Inflammatory macrophage treated with lipopolysaccharide for 1 hour (primary cell): ENCODE measurements around the gene ME3.

Experiments
- DNase-seq, 2 donors: peaks; one replicate each; pipeline ENCODE4 v3.0.0-alpha.2; 2020 to 2022

Gene ME3

DNA sequence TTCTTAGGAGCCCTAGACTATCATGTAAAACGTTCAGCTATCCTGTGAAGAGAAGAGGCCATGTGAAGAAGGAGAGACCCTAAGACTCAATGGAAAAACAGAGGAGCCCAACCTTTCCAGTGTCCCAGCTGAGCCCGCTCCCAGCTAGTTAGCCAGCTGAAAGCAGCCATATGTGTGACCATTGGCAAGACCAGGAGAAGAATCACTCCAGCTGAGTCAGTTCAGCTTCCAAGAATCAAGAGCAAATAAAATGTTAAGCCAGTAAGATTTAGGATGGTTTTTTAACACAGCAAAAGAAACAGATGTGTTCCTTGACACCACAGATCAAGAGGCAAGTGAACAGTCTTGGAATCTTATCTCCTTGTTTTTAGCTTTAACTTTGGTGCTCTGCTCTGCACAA lies 189.7 kb downstream of the ME3 start:
- no peak for DNase-seq

- peak in 1 of 2 donors; percentile 19 for DNase-seq
These were observed 191.0 kb downstream of the ME3 start for GRCh38 chr11:86481399-86481798.

DNA sequence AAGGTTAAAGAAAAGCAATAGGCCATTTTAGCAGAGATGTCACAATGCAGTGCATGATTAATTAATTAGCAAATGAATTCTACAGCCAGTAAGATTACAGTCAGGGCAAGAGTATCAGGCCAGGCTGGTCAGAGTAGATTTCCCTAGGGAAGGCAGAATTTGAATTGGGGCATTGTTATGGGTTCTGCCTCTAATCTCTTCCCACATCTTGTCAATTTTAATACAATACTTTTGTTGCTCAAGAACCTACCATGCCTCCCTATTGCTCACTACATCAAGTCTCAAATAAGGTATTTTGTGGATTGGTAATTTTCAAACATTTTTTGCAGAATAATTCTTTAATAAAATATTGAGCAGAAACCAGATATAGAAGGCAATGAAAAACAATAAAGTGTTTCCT lies 194.1 kb downstream of the ME3 start:
- DNase-seq: no peak

GRCh38 chr11:86477495-86478155 lies 194.8 kb downstream of the ME3 start:
- DNase-seq: no peak

GRCh38 chr11:86476109-86476861 lies 196.1 kb downstream of the ME3 start:
- no peak for DNase-seq

GRCh38 chr11:86475027-86475426 lies 197.4 kb downstream of the ME3 start:
- DNase-seq: no peak

- no peak for DNase-seq
These were observed 198.2 kb downstream of the ME3 start for GRCh38 chr11:86473991-86474833.

- DNase-seq: no peak
These were observed 202.7 kb downstream of the ME3 start for GRCh38 chr11:86469491-86470388.

DNA sequence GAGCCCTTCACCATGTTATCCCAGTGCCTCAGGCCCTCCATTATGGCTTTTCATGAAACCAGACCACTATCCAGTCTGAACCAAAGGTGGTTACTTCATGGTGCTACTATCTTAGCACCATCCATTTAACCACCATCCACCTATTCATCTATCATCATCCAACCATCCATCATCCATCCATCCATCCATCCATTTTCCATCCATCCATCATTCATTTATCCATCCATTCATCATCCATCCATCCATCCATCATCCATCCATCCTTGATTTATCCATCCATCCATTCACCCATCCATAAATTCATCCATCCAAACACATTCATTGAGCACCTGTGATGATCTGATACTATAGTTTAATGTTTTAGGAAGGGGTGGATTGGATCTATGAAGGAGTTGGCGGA lies 204.2 kb downstream of the ME3 start:
- DNase-seq: no peak

DNA sequence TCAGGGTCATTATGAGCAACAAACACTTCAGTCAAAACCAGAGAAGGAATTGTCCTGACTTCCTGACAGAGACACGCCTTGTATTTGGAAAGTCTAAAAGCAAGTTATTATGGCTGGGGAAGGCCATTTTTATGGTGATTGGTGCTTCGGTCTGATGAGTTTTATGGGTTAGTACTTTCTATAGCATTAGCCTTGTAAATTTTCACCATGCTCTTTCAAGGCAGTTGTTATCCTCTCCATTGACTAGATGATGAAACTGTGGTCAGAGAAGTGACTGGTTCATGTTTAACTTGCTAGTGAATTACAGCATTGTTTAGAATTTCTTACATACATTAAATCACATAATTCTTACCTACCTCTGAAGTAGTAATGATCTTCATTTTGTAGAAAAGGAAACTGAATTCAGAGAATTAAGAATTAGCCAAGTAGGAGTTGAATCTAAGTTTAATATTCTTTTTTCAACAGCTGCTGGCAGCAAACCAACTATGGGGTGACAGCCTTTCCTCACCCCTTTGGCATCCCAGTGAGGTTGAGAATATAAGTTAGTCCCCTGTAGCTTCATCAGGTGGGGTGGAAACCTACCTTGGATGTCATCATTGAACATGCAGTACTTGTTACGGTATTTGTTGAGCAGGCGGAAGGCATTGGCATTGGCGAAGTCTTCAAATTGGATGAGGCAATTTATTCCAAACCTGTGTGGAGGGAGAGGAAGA lies 207.8 kb downstream of the ME3 start:
- no peak for DNase-seq

DNA sequence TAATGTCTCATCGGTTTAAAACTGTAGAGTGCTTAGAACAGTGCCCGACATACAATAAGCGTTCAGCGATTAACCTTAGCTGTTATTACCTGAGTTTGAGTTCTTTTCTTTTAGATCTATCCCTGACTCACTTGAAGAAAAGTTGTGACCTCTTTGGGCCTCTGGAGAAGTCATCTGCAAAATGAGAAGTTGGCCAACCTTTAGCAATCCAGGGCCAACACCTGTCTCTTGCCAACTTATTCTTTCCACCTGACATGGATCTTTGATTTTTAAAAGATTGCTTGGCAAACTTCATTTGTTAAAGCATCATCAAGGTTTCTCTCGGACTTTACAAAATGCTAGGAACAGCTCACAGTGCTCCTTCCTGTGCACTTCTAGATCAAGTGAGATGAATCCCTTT lies 208.5 kb downstream of the ME3 start:
- DNase-seq: no peak

GRCh38 chr11:86463120-86463519 lies 209.3 kb downstream of the ME3 start:
- no peak for DNase-seq

- DNase-seq: no peak
These were observed 210.5 kb downstream of the ME3 start for GRCh38 chr11:86461892-86462291.

DNA sequence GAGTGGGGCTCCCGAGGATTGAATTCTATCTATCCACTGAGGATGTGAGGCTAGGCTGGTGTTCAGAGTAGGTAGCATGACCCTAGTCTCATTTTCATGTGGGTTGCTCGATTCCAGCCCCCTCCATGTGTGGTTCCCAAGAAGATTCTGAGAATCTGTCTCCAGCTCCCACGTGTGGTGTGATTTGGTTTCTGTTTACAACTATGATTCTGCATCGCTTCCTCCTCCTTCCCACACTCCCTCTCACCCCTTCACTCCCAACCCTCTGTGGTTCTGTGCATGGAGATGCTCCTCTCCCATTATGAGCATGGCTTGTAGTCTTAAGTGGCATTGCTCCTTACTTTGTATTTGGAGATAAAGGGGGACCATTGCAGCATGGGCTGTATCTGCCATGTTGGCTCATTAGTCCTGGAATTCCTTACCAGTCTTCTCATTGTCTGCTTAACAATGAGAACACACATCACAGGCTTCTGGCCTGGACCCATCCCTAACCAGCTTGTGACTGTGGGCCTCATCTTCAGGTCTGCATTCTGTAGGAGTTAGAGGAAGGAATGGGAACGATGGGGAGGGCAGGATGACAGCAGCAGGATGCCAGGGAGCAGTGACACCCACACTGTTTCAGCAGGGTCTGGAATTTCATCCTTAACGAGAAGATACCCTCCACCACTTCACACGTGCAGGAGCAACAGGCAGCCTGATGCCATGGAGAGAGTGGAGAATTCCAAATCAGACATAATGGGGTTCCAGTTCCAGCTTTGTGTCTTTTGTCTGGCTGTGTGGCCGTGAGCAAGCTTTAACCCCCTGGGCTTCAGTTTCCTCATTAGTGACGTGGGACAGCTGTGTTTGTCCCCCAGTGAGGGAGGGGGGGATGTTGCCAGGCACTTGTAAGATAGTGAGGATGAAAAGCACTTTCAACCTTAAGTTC lies 211.7 kb downstream of the ME3 start:
- no peak for DNase-seq

DNA sequence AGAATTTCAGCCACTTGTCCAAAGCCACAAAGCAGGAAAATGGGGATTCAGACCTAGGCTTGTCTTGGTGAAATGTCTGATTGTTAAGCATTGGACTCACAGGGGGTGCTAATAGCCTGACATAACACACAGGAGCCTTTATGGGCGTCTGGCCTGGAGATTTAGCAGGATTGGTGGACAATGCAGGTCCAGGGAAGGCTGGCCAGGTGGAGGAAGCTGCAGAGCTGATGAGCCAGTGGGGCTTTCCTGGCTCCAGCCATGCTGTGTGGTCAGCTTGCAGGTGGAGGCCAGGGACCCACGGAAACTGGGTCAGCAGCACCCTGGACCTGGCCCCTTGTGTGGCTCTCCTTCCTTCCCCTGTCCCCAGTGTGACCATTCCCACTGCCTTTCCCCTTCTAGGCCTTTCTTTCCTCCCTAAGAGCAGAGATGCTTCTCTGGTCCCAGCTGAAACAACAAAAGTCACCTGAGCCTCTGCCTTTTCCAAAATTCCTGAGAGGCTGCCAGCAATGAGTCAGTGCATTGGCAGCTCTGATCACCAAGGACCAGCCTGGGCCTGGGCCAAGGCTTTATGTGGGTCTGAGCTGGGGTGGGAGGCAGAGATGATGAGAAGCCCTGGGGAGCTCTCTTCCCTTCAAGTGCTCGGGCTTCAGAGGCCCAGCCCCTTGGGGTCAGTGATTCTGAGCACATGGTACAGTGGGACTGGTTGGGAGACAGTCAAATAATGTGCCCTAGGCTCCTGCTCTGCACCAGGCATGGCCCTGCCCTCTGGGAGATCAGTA lies 212.5 kb downstream of the ME3 start:
- DNase-seq: no peak

DNA sequence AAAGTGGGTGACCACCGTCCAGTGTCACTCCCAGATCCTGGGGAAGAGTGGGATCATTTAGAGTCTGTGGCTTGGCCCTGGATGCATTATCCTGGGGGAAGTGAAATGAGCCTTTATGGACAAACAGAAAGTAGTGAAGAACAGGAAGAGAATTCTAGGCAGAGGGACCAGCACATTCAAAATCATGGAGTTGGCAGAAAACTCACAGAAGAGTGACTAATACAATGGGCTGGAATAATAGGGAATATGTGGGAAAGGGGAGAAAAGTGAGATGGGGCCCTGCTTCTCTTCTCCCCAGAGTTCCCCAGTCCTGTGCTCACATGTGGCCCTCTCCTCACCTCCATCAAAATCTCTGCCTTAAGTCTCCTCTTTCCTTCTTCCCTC lies 213.4 kb downstream of the ME3 start:
- DNase-seq: no peak

- no peak for DNase-seq
These were observed 214.0 kb downstream of the ME3 start for GRCh38 chr11:86458294-86459001.

DNA sequence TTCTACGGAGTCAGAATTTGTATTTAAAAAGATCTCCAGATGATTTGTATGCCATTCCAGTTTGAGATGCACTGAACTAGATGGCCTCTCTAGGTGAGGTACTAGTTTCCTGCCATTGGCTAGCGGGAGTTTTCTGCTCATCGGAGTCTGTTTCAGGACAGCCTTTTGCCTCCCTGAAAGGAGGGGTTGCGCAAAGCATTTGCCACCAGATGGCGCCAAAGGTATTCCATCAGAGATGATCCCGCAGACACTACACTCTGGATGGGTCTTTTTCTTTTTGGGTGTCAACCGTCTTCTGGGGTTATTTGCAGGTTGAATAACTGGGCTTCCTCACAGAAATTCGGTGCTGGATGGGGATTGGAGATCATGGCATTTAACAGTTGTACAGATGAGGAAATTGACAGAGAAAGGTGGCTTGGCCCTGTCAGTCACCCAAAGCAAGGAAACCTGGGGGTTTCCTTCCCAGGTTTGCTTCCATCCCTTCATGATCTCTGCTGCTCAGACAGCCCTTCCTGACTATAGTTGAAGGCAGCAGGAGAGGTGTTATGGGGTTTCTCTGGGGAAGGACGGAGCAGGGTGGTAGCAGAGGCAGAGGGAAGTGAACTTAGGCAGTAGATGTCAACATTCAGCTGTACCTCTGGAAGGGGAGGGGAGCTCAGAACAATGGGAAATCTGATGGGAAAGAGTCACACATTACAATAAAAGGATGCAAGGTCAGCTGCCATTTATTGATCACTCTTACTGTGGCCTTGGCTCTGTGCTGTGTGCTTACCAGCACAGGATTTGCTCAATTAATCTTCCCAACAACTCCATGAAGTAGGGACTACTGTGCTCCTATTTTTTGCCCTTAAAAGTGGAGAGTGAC lies 216.1 kb downstream of the ME3 start:
- DNase-seq: peak; percentile 46 to 93
